Erythroblast (primary cell): ENCODE results near the gene ZNF324B.
"Not testable (repeated sequence)": the region's sequence is repeated elsewhere in the genome, so short reads cannot be mapped to it uniquely, and the experiment has no call there.

ENCODE experiments used
- DNase-seq, 2 experiments: peaks; one replicate each; lab custom pipeline; 2025; lab: John Stamatoyannopoulos, UW
- GATA1 ChIP-seq: IDR thresholded peaks from 2 replicates; pipeline ENCODE4 v1.6.1; 2011; ENCODE audit warnings: low read depth, mild to moderate bottlenecking, control low read depth, low read length, moderate library complexity
- POLR2A ChIP-seq: IDR thresholded peaks from 2 replicates; pipeline ENCODE4 v1.6.1; 2011; ENCODE audit warnings: mild to moderate bottlenecking, low read length

ZNF324B gene

GRCh38 chr19:58469241-58470013 is 18.0 kb downstream of the ZNF324B start:
- TF ChIP-seq POLR2A (no peak), GATA1 (no peak)
- DNase-seq, result no peak

DNA sequence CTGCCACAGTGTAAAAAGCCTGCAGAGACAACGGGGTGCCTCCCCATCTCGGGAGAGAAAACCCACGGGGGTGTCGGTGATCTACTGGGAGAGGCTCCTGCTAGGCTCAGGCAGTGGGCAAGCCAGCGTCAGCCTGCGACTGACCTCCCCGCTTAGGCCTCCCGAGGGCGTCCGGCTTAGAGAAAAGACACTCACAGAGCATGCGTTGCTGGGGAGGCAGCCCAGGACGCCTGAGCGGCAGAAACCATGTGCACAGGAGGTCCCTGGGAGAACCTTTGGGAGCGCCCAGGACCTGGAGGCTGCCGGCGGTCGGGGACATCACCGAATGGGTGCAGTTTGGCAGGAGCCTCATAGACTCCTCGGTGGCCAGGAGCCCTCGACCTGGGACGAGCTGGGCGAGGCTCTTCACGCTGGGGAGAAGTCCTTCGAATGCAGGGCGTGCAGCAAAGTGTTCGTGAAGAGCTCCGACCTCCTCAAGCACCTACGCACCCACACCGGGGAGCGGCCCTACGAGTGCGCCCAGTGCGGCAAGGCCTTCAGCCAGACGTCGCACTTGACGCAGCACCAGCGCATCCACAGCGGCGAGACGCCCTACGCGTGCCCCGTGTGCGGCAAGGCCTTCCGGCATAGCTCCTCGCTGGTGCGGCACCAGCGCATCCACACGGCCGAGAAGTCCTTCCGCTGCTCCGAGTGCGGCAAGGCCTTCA is 19.6 kb downstream of the ZNF324B start:
- DNase-seq, result not testable (repeated sequence)

DNA sequence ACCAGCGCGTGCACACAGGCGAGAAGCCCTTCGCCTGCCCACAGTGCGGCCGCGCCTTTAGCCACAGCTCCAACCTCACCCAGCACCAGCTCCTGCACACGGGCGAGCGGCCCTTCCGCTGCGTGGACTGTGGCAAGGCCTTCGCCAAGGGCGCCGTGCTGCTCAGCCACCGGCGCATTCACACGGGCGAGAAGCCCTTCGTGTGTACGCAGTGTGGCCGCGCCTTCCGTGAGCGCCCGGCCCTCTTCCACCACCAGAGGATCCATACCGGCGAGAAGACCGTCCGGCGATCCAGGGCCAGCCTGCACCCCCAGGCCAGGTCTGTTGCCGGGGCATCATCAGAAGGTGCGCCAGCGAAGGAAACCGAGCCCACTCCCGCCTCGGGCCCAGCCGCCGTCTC is 20.3 kb downstream of the ZNF324B start:
- no peak for TF ChIP-seq GATA1
- no peak for TF ChIP-seq POLR2A

GRCh38 chr19:58473775-58474174 is 22.4 kb downstream of the ZNF324B start:
- TF ChIP-seq POLR2A, result peak; percentile 25
- no peak for TF ChIP-seq GATA1
- no peak for DNase-seq

More for the DNA sequence above, 20.3 kb downstream of the ZNF324B start:
- no peak for DNase-seq

DNA sequence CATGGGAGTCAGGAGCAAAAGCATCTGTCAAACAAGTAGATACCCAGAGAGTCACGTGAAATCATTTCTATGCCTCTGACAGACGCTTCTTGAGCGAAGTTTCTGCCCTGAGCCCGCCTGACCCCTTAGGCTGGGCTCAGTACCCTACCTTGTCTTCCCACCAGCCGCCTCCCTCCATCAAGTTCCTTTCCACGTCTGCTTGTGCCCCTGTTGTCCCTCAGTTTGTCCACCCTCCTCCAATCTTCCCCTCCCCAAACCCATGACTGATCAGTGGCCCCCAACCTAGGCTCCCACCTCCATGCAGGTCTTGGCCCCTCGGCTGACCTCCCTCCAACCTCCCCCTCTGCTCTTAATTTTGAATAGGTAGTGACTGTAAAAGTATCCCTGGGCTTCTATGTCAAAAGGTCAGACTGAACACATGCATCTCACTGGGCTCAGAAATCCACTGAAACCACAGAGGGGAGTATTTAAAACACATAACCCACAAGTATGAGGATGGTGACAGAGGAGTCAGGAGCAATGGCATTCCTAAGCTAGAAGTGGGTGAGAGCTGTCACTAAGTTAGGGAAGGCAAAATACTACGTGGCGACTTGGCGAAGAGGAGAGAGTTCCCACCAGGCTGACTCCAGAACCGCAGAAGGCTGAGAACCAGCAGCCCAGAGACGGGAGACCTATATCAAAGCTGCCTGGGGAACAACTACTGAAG is 23.0 kb downstream of the ZNF324B start:
- no peak for DNase-seq
- TF ChIP-seq GATA1 (no peak), POLR2A (no peak)

DNA sequence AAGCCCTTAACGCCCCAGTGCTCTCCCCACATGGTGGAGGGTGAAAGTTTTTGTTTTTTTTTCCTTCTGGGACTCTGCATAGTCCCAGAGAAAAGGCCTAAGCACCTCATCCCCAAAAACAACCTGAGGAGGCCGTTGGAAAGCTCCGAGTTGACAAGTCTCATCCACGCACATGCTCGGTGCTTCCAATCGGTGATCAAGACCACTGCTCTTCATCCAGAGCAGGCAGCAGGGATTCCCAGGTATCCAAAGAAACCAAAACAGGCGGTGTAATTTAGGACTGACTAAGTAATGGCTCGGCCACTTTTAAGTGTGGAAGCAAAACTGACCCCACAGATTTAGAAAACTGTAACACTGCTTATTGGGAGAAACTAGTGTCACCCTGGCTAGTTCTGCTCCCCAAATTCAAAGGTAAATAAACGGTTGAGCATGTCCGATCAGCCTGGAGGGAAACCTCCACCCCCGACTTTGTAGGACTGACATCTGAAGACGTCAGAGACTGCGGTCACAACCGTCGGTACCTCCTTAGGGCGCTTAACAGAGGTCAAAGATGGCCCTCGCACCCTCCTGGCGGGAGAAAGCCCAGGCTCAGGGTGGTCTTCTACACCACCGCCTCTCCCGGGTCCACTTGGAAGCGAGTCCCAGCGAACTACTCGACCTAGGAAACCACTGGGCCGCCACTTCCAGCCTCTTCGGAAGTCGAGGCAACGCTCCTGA is 23.7 kb downstream of the ZNF324B start:
- TF ChIP-seq POLR2A, result no peak
- TF ChIP-seq GATA1, result no peak
- DNase-seq, result no peak

GRCh38 chr19:58475714-58476497 is 24.5 kb downstream of the ZNF324B start, which contains the start of gene ZNF446:
Gene ZNF446 (plus strand): TSS chr19:58476352. CDS start chr19:58477219, 867 bp downstream.
- DNase-seq, result peak; percentile 97
- TF ChIP-seq POLR2A, result peak; percentile 84
- no peak for TF ChIP-seq GATA1

- no peak for TF ChIP-seq GATA1
- TF ChIP-seq POLR2A, result no peak
- DNase-seq, result no peak
Measured at GRCh38 chr19:58476498-58477015, 25.1 kb downstream of the ZNF324B start.

DNA sequence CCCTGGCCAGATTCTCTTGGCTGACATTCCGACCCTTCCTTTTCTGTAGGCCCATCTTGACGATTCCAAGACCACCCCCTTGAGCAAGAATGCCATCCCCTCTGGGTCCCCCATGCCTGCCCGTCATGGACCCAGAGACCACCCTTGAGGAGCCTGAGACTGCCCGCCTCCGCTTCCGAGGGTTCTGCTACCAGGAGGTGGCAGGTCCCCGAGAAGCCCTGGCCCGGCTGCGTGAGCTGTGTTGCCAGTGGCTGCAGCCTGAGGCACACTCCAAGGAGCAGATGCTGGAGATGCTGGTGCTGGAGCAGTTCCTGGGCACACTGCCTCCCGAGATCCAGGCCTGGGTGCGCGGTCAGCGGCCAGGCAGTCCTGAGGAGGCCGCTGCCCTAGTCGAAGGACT is 25.7 kb downstream of the ZNF324B start:
- TF ChIP-seq POLR2A (no peak), GATA1 (no peak)
- DNase-seq, result no peak

GRCh38 chr19:58477871-58478270 is 26.4 kb downstream of the ZNF324B start:
- no peak for DNase-seq
- TF ChIP-seq POLR2A (no peak), GATA1 (no peak)

- DNase-seq, result no peak
- TF ChIP-seq GATA1 (no peak), POLR2A (no peak)
Measured at GRCh38 chr19:58479303-58479702, 27.9 kb downstream of the ZNF324B start.

DNA sequence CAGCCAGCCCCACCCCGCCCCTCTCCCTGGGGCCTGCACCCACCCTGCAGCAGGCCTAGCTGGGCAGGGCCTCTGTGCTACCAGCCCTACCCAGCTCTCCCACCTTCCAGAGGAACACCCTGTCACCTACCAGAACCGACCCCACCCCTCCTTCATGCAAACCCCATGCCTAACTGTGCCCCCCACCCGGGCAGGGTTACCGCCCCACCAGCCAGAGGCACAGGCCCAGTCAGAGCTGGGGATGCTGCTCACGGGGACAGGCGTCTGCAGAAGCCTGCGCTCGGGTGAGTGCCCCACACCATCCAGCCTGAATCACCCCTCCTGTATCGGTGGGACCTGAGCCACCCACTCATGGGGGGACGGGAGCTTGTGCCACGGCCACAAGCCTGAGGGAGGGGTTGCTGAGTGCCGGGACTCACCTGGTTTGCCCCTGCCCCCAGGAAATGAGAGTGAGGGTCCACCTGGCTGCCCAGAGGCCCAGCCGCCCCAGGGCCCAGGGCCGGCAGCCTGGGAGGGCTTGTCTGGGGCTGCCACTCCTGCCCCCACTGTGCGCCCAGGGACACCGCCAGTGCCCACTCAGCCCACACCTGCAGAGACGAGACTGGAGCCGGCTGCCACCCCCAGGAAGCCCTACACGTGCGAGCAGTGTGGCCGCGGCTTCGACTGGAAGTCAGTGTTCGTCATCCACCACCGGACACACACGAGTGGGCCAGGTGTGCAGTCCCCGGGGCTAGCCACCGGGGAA is 28.5 kb downstream of the ZNF324B start:
- DNase-seq, result no peak

More for the DNA sequence above, 28.5 kb downstream of the ZNF324B start:
- TF ChIP-seq POLR2A (no peak), GATA1 (no peak)
